Peyer's patch (tissue), 4 donors: ENCODE data around the gene CLHC1.

ENCODE experiments used
- POLR2A ChIP-seq, 2 donors: fragments of 450-650 bp; IDR thresholded peaks; one replicate each; pipeline ENCODE4 v1.5.1; 2017; ENCODE audit warnings: antibody characterized with exemption in 2 of 2, mild to moderate bottlenecking in 2 of 2, moderate library complexity in 2 of 2
- TF ChIP-seq, protein P1 (sequence below), 6 experiments: fragments of 450-650 bp in 4 of 6; fragments of 200-600 bp in 2 of 6; sonication (generic) in 1 of 6; IDR thresholded peaks; one replicate each; pipeline ENCODE4 v1.5.1; 2017 to 2019; ENCODE audit warnings: antibody characterized with exemption in 6 of 6, mild to moderate bottlenecking in 3 of 6, moderate library complexity in 1 of 6

DNA sequence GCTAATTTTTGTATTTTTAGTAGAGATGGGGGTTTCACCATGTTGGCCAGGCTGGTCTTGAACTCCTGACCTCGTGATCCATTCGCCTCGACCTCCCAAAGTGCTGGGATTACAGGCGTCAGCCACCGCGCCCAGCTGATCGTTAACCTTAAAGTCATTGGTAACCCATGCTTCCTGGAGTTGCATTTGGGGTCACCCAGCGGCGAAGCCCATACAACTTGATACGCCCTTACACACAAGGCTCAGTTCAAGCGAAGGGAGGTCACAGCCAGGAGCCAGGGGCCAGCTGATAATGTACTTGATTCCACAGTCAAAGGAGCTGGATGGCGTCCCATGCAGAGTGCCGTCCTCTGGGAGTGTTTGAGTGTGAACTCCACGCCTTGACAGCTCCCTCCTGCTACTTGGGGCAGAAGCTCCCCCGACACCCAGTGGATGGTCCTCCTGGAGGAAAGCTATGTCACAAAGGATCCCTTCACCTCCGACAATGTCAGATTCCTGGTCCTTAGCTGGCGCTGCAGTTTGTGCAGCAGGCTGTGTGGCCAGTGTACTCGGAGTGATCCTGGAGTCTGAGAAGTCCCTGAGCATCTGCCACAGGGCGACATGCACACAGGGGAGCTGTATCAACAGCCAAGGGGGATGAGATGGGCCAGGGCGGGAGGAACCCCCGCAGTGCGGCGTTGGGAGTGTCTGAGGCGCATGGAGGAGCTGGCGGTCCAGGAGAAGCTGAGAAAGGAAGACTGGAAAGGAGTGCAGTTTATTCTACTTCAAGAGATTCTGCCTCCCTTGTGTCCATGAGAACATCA is 7.9 kb downstream of the CLHC1 start:
- TF ChIP-seq, protein P1, sequence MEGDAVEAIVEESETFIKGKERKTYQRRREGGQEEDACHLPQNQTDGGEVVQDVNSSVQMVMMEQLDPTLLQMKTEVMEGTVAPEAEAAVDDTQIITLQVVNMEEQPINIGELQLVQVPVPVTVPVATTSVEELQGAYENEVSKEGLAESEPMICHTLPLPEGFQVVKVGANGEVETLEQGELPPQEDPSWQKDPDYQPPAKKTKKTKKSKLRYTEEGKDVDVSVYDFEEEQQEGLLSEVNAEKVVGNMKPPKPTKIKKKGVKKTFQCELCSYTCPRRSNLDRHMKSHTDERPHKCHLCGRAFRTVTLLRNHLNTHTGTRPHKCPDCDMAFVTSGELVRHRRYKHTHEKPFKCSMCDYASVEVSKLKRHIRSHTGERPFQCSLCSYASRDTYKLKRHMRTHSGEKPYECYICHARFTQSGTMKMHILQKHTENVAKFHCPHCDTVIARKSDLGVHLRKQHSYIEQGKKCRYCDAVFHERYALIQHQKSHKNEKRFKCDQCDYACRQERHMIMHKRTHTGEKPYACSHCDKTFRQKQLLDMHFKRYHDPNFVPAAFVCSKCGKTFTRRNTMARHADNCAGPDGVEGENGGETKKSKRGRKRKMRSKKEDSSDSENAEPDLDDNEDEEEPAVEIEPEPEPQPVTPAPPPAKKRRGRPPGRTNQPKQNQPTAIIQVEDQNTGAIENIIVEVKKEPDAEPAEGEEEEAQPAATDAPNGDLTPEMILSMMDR (IDR thresholded peaks at IDR 0.05), result no peak
- TF ChIP-seq POLR2A (IDR thresholded peaks at IDR 0.05), result no peak
